ENCODE results near the gene DYNLL2.
"Not testable (repeated sequence)": the region's sequence is repeated elsewhere in the genome, so short reads cannot be mapped to it uniquely, and the experiment has no call there.

DYNLL2 gene

DNA sequence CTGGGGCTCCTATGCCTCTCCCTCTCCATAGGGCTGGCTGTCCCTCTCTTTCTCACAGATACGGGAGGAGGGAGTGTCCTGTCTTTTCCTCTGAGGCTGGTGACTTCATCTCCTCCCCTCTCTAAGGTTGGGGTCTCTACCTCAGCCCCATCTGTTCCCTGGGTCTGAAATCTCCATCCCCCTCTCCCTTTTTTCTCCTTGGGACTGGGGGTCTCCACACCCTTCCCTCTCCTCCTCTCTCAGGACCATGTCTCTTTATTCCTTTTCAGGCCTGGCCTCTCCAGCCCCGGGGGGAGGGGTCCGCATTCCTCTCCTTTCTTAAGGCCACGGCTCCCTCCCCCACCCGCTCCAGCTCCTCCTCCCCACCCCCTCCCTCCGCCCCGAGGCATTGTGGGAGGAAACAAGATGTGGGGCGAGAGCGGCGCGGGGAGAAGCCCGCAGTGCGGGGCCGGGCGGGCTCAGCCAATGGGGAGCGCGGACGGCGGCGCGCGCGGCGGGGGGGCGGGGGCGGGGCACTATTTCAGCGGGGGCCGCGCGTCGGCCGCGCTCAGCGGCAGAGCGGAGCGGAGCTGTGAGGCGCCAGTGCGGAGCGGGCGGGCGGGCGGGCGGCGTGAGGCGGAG lies at the start of gene DYNLL2:
TSS of gene DYNLL2 (plus strand) at position 550 of the 621 bp plus-strand sequence. CDS start 3,672 bp downstream, outside the sequence.
- no peak for FAIRE-seq

DNA sequence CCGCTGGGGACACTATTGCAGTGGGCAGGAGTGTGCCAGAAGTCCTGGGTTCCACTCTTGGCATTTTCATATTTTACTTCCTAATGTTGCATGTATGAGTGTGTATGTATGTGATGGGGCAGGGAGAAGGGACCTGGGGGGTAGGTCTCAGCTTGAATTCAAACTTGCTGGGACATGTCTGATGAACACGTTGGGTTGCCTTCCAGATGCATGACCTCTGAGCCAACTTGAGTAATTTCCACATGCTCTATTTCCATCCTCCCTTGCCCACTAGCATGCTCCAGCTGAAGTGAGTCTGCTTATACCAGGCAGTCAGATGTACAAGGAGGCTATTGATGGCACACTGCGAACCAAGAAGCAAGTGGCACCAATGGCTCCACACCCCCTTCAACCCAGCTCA lies 43.2 kb upstream of the DYNLL2 start:
- no peak for FAIRE-seq

DNA sequence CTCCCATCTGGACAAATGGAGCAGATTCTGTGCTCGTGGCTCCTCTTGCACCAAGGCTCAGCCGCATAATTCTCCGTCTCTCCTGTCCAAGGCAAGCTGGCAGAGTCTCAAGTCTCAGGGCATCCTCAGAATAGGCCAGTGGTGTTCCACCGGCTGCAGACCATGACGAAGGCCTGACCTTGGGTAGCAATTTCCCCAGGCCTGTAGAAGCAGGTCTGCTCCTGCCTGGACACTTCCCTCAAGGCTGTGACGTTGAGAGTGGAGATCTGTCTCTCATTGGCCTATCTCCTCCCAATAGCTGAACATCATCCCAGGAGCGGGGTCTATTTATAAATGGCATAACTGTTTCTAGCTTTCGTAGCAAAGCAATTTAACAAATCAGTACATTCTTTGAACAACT lies 42.8 kb upstream of the DYNLL2 start:
- no peak for FAIRE-seq

DNA sequence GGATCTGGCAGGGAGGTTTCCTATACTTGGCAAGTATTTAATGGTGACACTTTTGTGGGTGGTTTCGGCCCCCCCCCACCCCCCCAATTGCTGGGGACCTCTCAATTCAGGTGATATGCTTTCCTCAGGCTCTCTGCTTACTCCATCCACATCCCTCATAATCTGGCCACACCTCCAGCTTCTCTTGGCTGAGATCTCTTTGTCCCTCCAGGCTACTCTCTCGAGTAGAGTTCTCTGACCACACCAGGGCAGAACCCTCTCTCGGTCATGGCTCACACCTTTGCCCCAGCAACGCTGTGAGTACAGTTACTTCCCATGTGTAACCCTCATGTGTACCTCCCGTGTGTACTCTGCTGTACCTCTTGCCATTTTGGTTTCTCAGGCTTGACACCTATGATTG lies 42.1 kb upstream of the DYNLL2 start:
- FAIRE-seq = no peak

DNA sequence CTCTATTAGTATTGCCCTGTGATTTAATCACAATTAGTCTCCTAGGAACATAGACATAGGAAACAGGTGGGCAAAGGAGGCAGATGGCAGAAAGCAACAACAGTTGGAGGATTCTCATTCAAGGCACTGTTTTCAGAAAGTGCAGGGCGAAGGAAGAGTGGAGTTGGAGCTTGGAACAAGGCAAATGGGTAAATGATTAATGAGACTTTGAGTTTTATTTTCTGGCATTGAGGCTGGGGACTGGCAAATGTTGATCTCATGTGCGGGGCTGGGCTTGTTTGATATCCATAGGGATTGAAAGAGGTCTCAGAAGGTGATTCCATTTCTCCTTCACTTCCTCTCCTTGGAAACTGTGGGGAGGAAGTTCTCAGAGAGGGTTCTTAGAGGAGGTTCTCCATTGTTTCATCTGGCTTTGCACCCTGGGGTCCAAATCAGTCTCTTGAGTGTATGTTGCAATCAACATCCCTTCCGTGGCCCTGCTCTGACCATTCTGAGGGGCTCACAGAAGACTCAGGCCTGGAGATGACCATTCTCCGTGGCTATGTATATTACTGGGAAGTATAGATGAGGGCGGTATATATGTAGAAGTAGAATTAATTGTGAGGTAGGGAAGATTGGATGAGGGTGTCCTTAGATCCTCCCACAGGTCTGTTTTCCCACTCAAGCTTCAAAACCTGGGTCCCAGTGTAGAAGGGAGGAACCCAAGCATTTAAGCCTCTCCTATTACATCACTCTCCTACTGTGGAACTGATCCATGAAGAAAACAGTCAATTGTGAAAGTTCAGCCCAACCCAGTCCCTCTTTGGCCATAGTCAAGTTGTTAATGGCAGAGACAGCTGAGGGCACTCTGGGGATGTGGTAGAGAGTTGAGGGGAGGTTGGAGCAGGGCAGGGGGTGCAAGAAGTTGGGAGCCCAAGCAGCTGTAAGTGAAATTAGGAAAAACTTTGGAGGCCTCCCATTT lies 39.7 kb upstream of the DYNLL2 start:
- FAIRE-seq = no peak

DNA sequence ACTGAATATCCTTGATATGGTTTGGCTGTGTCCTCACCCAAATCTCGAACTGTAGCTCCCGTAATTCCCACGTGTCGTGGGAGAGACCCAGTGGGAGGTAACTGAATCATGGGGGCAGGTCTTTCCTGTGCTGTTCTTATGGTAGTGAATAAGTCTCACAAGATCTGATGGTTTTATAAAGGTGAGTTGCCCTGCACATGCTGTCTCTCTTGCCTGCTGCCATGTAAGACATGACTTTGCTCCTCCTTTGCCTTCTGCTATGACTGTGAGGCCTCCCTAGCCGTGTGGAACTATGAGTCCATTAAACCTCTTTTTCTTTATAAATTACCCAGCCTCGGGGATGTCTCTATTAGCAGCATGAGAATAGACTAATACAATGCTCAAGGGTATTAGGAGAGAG lies 39.0 kb upstream of the DYNLL2 start:
- not testable (repeated sequence) for FAIRE-seq

DNA sequence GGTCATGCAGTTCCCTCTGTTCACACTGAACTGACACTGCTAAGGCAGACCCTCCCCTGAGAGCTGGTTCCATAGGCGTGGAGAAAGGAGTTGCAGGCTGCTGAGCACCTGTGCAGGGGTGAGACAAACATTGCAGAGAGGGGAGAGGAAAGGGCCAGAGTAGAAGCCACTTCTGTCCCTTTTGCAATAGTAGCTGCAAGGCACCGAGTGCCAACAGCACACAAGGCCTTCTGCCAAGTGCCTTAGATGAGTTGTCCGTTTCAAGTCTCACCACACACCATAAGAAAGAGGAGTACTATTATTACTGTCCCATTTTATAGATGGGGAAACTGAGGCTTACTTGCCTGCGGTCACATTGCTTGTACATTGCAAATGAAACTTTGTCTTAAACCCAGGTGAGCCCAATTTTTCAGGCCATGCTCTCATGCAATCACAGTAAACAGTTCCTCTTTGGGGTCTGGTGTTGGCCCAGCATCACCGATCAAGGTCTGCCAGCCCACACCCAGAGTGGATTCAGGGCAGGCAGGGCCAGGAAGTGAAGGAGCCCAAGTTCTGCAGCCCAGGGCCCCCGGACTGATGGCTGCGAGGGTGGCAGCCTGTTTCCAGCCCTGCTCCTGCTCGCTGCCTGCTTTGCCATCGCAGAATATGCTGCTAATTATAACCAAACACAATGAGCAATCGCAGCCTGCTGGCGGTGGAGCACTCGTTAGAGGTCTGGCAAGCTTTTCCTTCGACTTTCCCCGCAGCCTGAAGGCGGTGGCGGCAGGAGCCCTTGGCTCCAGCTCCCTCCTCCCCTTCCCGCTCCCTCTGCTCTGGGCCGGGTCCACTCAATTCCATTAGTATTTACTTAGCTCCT lies 36.8 kb upstream of the DYNLL2 start:
- FAIRE-seq = no peak

DNA sequence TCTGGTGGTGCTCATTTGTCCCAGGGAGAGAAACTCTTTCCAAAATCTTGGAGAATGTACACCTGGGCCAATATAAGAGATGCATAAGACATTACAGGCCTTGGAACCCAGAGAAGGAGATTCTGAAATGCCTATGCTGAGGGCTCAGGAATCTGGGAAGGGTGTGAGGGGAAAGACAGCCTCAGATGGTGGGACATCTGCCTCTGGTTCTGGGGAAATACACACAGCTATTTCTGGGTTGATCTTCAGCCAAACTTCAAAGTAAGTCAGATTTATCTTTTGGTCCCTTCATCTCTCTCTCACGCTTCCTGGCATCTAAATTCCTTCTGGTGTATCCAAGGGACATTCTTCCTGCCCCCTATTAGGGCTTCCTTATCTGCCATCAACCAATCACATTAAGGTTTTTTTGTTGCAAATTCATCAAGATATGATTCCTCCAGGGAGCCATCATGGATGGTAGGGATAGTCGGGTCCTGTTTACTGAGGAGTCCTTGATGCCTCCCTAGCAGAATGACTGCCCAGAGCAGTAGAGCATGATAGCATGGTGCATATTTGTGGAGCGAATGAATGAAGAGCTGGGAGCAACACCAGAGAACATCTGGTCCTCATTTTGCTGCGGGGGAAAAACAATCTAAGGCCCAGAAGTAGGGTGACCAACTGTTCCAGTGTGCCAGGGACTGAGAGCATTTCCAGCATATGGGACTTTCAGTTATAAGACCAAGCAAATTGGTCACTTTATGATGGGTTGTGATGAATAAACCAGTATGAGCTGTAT lies 35.7 kb upstream of the DYNLL2 start:
- no peak for FAIRE-seq

DNA sequence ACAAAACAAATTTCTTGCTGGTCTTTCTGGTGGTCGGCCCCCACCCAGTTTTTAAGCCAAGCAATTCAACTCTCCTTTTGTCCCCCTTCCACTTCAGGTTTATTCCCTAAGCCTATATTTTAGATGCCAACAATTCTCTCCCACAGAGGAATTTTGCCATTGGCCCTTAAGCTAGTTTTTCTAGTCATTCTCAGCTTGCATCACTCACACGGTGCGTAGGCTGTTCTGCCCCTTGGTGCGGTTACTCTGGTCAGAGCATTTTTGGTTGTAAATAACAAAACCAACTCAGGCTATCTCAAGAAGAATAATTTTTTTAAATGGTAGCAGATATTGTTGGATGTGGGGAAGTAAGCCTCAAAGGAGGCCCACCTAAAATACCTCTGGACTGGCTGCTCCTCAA lies 33.7 kb upstream of the DYNLL2 start:
- FAIRE-seq = no peak

DNA sequence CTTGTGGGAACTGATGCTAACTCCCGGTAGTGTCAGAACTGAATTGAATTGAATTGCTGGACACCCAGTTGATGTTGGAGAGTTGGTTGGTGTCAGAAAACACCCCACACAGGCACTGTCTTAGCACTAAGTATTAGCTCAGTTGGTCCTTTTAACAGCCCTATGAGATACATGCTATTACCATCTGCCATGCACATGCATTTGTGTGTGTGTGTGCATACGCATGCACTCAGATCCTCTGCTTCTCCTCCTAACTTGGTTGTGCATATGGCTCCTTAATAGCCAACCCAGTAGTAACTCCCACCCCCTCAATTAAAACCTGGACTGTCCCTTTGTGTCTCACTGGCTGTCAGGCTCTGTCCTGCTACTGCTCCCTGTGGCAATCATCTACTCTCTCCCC lies 32.3 kb upstream of the DYNLL2 start:
- no peak for FAIRE-seq

DNA sequence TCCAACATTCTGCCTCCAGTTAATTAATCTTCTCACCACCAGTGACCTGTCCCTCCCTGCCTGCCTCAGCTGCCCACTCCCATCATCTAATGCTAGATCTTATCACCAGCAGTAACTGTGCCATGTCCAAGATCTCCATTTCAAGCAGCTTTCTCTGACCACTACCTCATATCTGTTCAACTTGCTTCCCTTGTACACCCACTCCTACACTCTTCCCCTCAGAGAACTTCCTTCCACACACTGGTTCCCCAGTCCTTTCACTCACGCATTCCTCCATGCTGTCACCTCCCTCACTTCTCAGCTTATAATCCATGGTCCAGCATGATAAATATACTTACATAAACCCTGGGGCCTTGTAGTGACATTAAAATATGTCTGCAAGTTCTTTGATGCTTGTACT lies 31.8 kb upstream of the DYNLL2 start:
- no peak for FAIRE-seq

DNA sequence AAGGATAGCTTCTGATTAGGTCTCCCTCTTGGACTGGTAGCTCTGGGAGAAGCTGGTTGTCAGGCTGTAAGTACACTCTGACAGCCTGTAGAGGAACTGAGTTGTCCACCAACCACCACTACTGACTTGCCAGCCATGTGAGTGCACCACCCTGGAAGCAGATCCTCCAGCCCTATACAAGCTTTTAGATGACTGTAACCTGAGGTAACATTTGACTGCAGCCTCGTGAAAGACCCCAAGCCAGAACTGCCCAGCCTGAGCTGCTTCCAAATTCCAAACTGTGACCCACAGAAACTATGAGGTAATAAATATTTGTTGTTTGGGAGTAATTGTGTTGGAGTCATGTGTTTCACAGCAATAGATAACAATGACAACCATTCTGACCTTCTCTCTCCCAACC lies 30.8 kb upstream of the DYNLL2 start:
- FAIRE-seq = no peak

DNA sequence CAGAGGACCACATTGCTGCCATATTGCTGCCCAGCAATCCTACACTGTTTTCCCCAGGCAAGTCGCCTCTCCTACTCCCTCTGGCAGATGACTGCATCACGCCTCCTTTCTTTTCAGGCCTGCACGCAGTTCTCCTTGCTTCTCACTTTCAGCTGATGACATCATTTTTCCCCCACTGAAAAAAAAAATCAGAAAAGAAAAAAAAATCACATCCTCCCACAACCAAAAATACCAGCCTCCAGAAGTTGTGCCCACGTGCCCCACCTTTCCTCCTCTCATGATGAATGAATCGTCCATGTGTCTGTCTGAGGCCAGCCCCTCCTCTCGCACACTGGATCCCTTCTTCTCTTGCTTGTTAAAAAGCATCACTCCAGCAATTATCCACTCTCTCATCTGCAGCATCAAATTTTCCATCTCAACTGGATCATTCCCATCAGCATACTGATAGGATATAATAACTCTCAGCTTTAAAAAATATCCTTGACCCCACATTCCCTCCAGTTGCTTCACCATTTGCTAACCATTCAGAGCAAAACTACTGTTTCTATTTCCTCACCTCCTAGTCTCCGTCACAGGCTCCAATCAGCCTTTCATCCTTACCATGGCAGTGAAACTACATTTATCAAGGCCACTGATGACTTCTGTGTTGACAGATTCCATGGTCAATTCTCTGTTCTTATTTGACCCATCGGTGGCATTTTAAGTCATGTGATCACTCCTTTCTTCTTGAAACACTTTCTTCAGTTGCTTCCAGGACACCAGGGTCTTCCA lies 30.1 kb upstream of the DYNLL2 start:
- FAIRE-seq = no peak

DNA sequence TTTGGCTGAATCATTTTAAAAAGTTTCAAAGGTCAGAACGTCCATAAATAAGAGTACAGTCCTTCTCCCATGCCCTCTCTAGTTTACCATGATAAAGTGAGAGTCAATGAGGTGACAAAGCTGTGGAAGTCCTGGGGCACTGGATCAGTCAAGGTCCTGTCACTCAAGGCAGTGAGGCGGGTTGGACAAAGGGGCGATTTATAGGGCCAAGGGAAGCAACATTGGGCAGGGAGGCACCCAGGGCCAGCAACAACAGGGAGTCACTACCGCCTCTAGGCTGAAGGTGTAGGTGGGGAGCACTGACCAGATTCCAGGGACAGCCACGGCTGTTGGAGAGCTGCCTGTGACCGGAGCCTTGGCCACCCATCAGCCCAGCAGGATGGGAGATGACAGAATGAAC lies 28.6 kb upstream of the DYNLL2 start:
- FAIRE-seq = no peak

DNA sequence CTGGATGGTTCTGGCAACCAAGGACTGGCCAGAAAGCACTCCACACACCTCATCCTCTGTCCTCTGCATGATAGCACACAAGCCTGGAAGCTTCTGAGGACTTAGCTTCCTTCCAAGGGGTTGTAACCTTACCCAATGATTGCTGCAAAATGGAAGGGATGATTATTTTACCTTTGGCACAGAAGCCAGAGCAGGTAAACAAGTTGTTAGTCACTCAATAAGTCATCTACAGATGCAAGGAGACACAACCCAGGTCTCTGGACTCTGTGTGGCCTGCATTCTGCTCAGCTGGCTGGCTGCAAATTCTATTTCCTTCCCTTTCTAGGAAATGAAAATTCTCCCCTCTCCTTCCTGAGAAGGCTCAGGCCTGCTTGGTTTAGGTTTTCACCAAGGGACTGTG lies 26.7 kb upstream of the DYNLL2 start:
- no peak for FAIRE-seq

DNA sequence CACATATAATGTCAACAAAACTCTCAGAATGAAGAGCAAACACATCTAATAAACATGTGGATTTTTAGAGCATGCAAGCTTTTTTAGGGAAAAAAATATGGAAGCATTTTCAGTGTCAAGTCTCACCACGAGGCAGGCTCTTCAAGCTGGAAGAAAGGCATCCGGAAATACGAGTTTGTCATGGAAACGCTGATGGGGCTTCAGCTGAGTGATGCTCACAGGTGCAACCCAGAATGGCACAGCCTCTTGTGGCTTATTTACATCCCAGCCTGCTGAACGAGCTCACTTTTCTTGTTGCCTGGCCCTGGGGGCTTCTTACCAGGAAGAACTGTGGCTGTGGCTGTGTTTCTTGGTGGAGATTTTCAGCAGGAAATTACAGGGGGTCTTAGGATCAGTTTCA lies 24.1 kb upstream of the DYNLL2 start:
- FAIRE-seq = no peak

DNA sequence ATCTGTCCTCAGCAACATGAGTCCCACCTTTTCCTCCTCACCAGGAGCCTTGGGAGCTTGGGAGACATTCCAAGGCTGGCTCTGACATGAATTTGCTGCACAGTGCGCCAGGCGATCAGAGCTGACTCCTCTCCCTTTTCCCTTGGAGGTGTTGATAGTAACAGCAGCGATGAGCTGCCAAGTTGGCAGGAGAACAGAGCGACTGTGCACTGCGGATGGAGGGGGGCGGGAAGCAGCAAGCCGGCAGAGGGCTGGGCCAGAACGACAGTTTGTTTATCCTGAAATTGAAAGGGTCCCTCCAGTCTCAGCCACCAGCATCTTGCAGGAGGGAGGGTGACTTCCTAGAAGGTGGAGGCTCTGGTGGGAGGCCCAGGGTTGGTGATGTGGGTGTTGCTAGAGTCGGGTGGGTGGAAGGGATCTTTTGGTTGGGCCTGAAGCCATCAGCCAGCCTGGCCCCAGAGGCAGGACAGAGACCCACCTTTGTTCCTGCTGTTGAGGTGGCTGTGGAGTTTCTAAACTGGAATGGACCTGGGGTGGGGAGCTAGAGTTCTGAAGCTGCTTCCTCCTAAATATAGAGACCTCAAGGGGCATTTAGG lies 22.5 kb upstream of the DYNLL2 start:
- no peak for FAIRE-seq

DNA sequence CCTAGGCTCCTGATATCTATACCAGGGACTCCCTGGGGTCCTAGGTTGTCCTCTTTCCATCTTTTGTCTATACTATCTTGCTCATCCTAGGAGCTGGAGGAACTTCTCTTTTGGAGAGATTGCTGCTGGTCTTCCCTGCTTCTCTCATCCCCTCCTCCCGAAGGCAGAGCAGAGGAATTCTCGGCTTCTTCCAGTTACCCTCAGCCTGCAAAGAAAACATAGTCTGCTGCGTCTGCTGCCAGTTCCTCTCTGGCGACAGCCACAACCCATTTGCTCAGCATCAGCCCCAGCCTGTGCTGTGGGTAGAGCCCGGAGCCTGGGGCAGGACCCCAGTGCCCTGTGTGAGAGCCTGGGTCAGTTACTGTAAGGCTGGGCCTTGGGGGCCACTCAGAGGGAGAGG lies 21.5 kb upstream of the DYNLL2 start:
- FAIRE-seq = no peak

DNA sequence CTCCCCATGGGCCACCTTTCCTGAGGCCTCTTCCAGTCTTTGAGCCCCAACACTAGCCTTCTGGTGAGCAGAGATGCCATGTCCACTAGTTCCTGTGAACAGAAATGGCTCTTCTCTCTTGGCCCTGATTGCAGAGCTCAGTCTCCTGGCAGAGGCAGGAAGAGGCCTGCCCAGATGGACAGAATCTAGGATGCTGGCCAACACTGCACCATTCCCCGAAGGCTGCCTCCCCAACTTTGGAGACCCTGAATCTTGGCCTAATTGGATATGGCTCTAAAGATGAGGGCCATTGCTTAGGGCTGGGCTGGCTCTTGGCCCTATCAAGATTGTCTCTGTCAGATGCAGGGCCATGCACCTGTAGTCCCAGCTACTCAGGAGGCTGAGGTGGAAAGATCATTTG lies 18.0 kb upstream of the DYNLL2 start:
- no peak for FAIRE-seq

DNA sequence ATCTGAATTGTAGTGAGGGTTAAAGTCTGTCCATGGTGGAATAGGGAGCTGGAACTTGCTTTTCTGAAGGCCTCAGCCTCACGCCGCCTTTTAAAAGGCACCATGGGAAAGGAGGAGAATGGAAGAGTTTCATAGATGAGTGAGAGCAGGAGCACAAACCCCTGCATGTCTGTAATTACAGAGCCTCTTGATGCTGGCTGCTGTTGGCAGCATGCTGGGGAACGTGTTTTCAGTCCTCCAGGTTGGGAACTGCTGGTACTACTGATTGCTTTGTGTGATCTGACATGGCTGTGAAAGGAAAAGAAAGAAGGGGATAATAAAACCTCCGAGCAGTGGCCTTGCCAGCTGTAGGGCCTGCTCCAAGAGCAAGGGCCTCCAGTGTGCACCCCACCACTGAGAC lies 16.8 kb upstream of the DYNLL2 start:
- FAIRE-seq = no peak

DNA sequence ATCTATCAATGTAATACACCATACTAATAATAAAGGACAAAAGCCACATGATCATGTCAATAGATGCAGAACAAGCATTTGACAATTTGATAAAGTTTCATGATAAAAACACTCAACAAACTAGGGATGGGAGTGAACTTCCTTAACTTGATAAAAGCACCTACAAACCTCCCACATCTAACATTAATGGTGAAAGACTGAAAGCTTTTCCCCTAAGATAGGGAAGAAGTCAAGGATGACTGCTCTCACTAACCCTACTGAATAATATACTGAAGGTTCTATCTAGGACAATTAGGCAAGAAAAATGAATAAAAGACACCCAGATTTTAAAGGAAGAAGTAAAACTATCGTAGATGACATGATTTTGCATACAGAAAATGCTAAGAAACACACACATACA lies 10.4 kb upstream of the DYNLL2 start:
- no peak for FAIRE-seq

Measured in colon (tissue), 2 donors.